H1 (cell line): Measurements from ENCODE around the gene SLCO4C1. TPM values are rescaled to one million over a fixed set of nuclear protein-coding genes. Genes with fewer than 3 reads are reported as not detected.

Experiments
- CBX5 ChIP-seq: fragments of 300-800, 300-1000 bp; sonication (generic); IDR thresholded peaks from 2 replicates; pipeline ENCODE4 v1.7.1; 2016; ENCODE audit warnings: antibody characterized with exemption, low read length, low read depth
- CBX8 ChIP-seq: fragments of 300-800, 300-1000 bp; sonication (generic); IDR thresholded peaks from 2 replicates; pipeline ENCODE4 v1.7.1; 2016; ENCODE audit warnings: low read depth, low read length, borderline replicate concordance
- CTBP2 ChIP-seq: IDR thresholded peaks from 2 replicates; pipeline ENCODE4 v1.7.0; 2011; ENCODE audit warnings: borderline replicate concordance, mild to moderate bottlenecking, moderate library complexity, mixed read lengths, low read length; ENCODE audit not compliant: insufficient read depth, insufficient read length
- CTCF ChIP-seq, 3 experiments: IDR thresholded peaks; 1 replicate in 2 of 3; 2 replicates in 1 of 3; pipeline versions ENCODE4 v1.5.1 to v1.6.1; 2011; ENCODE audit warnings: low read length in 3 of 3, mild to moderate bottlenecking in 3 of 3, inconsistent platforms in 2 of 3, low read depth in 1 of 3, moderate library complexity in 1 of 3; ENCODE audit not compliant: insufficient read depth in 1 of 3; ENCODE audit errors: control extremely low read depth in 1 of 3
- E2F6 ChIP-seq: IDR thresholded peaks from 2 replicates; pipeline ENCODE4 v1.6.1; 2012; ENCODE audit warnings: inconsistent platforms
- EGR1 ChIP-seq: IDR thresholded peaks from 2 replicates; pipeline ENCODE4 v1.6.1; 2011; ENCODE audit warnings: low read depth, low read length, borderline replicate concordance
- EZH2 ChIP-seq: fragments of 200-600 bp; sonication (generic); IDR thresholded peaks from 2 replicates; pipeline ENCODE4 v1.7.1; 2012; ENCODE audit warnings: low read depth, mild to moderate bottlenecking, moderate library complexity, low read length, inconsistent platforms; ENCODE audit not compliant: severe bottlenecking
- FOSL1 ChIP-seq: IDR thresholded peaks from 2 replicates; pipeline ENCODE4 v1.6.1; 2011; ENCODE audit warnings: mild to moderate bottlenecking, low read depth, low read length, moderate library complexity; ENCODE audit not compliant: insufficient read depth
- GABPA ChIP-seq: IDR thresholded peaks from 2 replicates; pipeline ENCODE4 v1.6.1; 2011; ENCODE audit warnings: mild to moderate bottlenecking, low read length, moderate library complexity, borderline replicate concordance; ENCODE audit not compliant: insufficient read depth
- GTF2F1 ChIP-seq: IDR thresholded peaks from 2 replicates; pipeline ENCODE4 v1.6.1; 2012; ENCODE audit warnings: low read depth, low read length, improper control_type of control experiment, borderline replicate concordance
- HDAC2 ChIP-seq, 2 experiments: fragments of 300-600 bp in 1 of 2; sonication (generic) in 1 of 2; IDR thresholded peaks; 2 replicates each; pipeline ENCODE4 v1.6.1; 2011 to 2012; ENCODE audit warnings: low read depth in 2 of 2, low read length in 2 of 2, mild to moderate bottlenecking in 2 of 2, moderate library complexity in 2 of 2, borderline replicate concordance in 1 of 2, inconsistent platforms in 1 of 2
- JUND ChIP-seq: IDR thresholded peaks from 2 replicates; pipeline ENCODE4 v1.6.1; 2011; ENCODE audit warnings: mild to moderate bottlenecking, improper control_type of control experiment, low read length
- KDM1A ChIP-seq: fragments of 200-600, 300-600 bp; sonication (generic); IDR thresholded peaks from 2 replicates; pipeline ENCODE4 v1.7.1; 2016; ENCODE audit warnings: mild to moderate bottlenecking, low read length, borderline replicate concordance
- MAFK ChIP-seq: IDR thresholded peaks from 2 replicates; pipeline ENCODE4 v1.6.1; 2012; ENCODE audit warnings: low read depth, mild to moderate bottlenecking, improper control_type of control experiment, low read length
- MAX ChIP-seq: IDR thresholded peaks from 2 replicates; pipeline ENCODE4 v1.6.1; 2012; ENCODE audit warnings: inconsistent platforms
- POLR2AphosphoS5 ChIP-seq: IDR thresholded peaks from 2 replicates; pipeline ENCODE4 v1.6.1; 2011; ENCODE audit warnings: low read depth, low read length
- SP1 ChIP-seq: IDR thresholded peaks from 2 replicates; pipeline ENCODE4 v1.6.1; 2011; ENCODE audit warnings: low read depth, low read length
- SRF ChIP-seq: IDR thresholded peaks from 2 replicates; pipeline ENCODE4 v1.6.1; 2011; ENCODE audit warnings: mild to moderate bottlenecking, low read depth, low read length, moderate library complexity
- TBP ChIP-seq: IDR thresholded peaks from 2 replicates; pipeline ENCODE4 v1.6.1; 2011; ENCODE audit warnings: low read depth, low read length, improper control_type of control experiment
- YY1 ChIP-seq: IDR thresholded peaks from 2 replicates; pipeline ENCODE4 v1.6.1; 2011; ENCODE audit warnings: low read depth, mild to moderate bottlenecking, low read length
- polyA plus RNA-seq, 7 experiments: library from polyadenylated mRNA; depleted of rRNA in 3 of 7; stranded (reverse) in 5 of 7; unstranded in 2 of 7; fragments of >200 nt in 5 of 7; fragments of 200-250 nt in 2 of 7; gene quantifications; 1 replicate in 5 of 7; 2 replicates in 1 of 7; 4 replicates in 1 of 7; pipeline versions ENCODE4 v1.2.1 to v1.2.3, GENCODE V29; 2011 to 2013; ENCODE audit warnings: missing spikeins in 2 of 7, mixed read lengths in 2 of 7
- total RNA-seq: library from RNA; stranded (reverse); fragmentation: NEBNext Ultra II Directional; extraction: Animal tissue kit (Norgen Biotek cat#: 25700); gene quantifications from 2 replicates; pipeline ENCODE4 v1.2.1, GENCODE V29; 2021

Gene SLCO4C1
- total and polyA plus RNA-seq, 2 of the 8 experiments (the other 6 are each of a cell fraction or from before 2014, with no cell fraction given), result 1.3 to 4.9 TPM

DNA sequence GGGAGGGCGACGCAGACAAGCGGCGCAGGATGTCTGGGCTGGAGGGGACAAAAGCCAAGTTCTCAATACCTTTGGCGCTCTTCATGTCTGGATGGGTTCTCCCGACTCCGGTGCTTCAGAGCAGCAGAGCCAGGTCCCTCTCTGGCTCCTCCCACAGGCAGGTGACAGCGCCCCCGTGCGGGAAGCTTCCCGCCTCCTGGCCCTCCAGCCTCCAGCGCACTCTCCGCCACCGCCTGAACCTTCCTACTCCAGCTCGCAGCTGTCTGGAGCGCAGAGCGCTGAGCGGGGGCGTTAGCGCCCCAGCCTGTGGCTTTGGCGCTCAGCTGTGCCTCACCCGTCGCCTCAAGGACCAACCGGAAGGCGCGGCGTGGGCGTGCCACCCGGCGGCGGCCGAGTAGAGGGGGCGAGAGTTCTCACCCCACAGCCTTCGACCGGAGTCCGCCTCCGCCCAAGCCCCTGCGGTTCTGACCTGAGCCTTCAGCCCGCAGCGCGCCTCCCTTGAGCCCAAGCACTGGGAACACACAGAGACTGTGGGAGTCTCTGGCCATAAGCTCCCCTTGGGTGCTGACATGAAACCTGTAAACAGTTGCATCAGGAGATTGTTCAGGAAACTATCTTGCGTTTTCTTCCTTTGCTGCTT is at the start of gene SLCO4C1 (continued):
- peak; percentile 100 for TF ChIP-seq EGR1
- peak; percentile 89 for TF ChIP-seq MAX
- TF ChIP-seq CTBP2, result peak; percentile 85
- TF ChIP-seq GTF2F1, result 0 out of 2 replicates have a peak, but pooled peaks have one; percentile 44
- no peak for TF ChIP-seq MAFK
- TF ChIP-seq EZH2, result no peak
- TF ChIP-seq HDAC2 (IDR thresholded peaks at IDR 0.05; ENCODE audit: borderline replicate concordance in 1 of 2, low read depth in 2 of 2, low read length in 2 of 2), result peak; percentile 54 to 57; a peak in 2 of 4 replicates
- no peak for TF ChIP-seq CBX8
- TF ChIP-seq POLR2AphosphoS5, result peak; percentile 72
- peak; percentile 91 for TF ChIP-seq E2F6
- no peak for TF ChIP-seq CBX5
- no peak; the same call in 1 of the 2 replicates for TF ChIP-seq YY1
- peak; percentile 25; the same call in 1 of the 2 replicates for TF ChIP-seq KDM1A
- no peak for TF ChIP-seq GABPA
- TF ChIP-seq CTCF (IDR thresholded peaks at IDR 0.05; ENCODE audit: control extremely low read depth in 1 of 3, insufficient read depth in 1 of 3, low read depth in 1 of 3, low read length in 3 of 3), result peak; percentile 80 to 89 (median 86)
- no peak for TF ChIP-seq FOSL1
- TF ChIP-seq JUND, result 0 out of 2 replicates have a peak, but pooled peaks have one; percentile 36
- TF ChIP-seq SRF, result no peak
- TF ChIP-seq SP1, result peak; percentile 75
- peak; percentile 42; the same call in 1 of the 2 replicates for TF ChIP-seq TBP
